Activated naive CD4-positive, alpha-beta T cell treated with Interleukin-2 at 50 U/mL for 16 hours (primary cell): ENCODE results near the gene FOXRED2.
"Not testable (repeated sequence)": the region's sequence is repeated elsewhere in the genome, so short reads cannot be mapped to it uniquely, and the experiment has no call there.

Source experiments
- DNase-seq: peaks from one replicate; pipeline ENCODE4 v3.0.0-alpha.2; 2020

FOXRED2 gene

DNA sequence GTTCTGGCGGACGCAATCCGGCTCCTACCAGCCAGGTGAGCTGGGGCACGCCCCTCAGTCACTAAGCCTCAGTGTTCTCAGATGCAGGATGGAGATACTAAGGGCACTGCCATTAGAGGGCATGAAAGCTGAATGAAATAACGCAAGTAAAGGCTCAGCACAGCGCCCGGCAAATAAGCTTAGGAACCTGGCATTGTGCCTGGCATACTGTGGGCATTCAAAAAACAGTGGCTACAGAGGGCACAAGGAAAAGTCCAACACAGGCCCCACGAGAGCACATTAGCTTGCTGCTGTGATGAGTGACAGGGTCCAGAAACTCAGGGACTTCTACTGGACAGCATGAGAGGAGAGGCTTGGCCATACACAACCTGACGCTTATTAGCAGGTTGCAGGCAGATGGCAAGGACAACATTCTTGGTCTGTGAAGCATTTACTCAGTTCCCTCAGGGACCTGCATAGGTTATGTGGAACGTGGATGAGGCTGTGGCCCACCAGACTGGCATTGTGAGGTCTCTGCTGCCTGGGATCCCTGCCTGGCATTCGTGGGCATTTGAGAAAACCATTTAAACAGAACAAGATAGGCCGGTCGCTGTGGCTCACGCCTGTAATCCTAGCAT is 37.6 kb downstream of the FOXRED2 start:
- no peak for DNase-seq

DNA sequence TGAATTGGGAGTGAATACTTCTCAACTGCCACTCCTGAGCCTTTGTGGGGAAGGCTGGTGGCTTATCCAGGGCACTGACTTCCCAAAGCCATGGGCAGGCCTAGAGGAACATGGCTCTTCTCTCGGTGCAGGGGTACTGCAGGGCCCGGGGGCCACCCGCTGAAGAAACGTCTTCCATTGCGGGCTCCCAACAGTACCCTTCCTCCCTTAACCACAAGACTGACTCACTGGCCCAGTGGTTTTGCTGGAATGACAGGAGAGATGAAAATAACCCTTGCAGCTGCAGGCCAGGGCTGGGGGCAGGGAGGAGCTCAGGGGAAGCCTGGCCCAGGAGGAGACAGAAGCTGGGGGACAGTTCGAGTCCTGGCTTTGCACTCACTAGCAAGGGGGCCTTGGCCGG is 38.9 kb downstream of the FOXRED2 start:
- no peak for DNase-seq

DNA sequence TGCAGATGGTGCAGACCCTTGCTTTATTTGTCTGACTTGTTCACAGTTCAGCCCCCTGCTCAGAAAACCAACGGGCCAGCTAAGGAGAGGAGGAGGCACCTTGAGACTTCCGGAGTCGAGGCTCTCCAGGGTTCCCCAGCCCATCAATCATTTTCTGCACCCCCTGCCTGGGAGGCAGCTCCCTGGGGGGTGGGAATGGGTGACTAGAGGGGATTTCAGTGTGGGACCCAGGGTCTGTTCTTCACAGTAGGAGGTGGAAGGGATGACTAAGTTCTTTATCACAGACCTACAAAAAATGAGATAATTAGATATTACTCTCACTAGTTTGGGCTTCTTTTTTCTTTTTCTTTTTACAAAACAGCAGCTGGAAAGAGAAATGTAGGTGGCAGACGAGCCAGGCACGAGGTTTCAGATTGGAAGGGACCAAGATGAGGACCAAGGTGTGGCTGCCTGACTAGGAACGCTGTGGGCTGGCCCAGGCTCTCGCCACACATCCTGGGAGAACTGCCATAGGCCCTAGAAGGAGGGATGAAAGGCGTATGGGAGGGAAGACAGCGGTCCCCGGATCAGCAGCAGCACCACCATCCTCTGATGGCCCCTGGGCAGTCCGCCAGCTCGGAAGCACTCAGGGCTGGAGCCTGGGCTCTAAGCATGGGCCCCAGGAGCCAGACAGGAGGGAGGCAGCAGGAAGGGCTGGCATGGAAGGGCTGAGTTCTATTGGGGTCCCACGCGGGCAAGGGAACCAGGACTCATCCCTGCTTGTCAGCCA is 39.6 kb downstream of the FOXRED2 start:
- no peak for DNase-seq

DNA sequence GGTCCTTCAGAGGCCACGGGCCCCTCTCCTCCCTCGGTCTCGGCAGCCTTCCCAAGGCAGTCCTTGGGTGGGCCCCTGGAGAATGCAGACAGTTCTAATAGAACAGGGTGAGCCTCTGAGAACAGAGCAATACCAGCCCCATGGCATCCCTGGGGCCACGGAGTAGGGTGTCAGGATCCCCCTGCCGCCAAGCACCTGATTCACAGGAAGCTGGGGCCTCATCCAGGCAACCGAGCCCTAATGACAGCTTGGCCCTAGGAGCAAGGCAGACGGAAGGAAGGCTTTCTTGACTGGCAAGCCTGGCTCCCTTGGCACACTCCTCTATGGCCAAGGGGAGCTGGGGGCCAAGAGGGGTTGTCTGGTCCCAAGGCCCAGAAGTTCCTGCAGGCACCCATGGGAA is 40.6 kb downstream of the FOXRED2 start:
- no peak for DNase-seq

DNA sequence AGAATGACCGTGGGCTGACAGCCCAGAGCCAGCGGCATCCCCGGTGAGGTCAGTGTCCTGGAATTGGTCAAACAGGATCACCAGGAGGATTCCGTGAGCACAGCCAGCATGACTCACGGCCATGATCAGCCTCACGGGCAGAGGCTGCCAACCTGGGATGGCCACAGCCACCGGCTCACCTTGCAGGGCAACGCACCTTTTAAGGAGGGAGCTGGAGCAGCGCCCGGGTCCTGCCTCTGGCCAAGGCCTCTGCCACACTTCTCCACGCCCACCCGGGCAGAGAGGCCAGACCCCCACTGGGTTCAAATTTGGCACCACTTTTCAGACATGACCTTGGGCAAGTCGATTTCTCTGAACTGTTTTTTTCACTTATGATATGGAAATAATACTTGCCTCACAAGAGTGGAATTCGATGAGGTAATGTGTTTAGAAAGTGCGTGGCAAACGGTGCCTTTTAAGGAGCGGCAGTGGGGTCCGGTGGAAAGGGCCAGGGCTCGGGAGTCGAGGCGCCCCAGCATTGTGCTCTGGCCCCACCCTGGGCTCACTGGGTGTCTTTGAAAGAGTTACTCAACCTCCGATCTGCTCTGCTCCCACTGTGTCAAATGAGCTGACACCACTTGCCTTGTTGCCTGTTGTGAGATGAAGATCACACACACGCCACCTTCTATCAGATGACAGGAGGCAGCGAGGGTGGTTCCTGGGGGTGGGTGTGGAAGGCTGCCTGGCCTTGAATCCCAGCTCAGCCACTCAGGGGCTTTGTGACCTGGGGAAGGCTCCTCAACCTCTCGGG is 41.4 kb downstream of the FOXRED2 start:
- DNase-seq: no peak

DNA sequence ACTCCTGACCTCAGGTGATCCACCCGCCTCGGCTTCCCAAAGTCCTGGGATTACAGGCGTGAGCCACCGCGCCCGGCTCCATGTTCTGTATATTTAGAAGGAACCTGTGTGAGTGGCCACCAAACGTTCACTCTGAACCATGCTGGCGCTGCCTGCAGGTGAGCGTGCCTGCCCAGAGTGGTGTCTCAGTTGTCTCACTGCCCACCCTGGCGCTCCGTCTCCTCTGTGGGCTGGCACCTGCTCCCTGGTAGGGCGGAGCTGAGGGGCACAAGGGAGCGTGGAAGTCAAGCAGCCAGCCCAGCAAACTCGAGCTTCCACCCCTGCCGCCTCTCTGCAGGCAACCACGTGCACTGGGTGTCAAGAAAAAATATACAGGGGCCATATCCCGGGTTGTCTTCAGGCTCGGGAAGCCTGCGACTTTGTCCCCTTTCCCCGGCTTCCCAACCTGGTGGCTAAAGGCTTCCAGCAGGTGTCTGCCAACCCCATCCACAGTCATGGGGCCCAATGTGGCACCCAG is 42.1 kb downstream of the FOXRED2 start:
- DNase-seq: no peak

DNA sequence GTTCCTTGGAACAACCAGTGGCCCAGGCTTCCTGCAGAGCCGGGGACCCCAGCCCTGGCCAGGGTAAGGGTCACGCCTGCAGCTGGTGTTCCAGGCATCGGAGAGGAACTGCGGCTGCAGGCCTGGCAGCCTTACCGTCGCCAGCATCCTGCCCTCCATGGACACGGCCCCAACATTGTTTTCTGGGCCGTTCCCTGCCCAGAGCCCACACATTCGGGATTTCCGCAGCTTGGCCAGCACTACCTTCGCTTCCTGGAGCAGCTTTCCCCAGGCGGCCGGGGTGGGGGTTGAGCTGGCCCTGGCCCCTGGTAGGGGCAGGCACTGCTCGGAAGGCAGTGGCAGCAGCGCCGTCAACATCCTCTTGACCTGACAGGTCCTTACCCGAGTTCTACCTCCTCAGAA is 43.1 kb downstream of the FOXRED2 start:
- no peak for DNase-seq

DNA sequence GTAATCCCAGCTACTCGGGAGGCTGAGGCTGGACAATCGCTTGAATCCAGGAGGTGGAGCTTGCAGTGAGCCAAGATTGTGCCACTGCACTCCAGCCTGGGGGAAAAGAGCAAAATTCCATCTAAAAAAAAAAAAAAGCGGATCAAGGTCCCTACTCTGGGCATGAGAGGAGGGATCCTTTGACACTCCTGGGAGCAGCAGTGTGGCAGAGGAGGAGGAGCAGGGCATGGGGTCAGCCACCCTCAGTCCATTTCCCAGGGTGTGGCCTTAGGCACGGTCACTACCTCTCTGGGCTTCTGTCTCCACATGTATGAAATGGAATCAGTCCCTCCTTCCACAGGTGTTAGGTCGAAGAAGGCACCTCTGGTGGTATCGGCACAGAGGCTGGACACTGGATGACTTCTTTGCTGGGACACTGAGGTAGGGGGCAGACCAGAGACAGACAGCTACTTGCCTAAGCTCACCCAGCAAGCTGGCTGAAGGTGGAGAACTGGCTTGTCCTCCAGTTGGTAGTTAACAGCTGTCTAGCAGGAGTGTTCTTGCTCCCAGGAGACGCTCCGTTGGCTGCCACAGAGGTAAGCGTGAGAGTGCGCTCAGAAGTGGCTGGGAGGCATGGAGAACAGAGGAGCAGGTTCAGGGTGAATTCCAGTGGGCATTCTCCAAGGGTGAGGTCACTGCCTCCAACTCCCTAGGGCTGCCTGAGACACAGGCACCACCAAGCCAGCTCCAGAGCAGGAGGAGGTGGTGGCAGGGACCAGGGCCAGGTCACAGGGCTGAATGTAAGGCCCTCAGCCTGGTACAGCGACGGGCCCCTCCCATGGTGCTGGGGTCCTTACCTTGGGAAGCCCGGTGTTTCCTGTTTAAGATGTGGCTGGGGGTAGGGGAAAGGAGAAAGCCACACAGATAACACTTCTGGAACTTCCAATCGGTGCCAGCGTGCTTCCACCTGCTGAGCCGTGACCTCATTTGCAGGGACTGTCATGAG is 44.9 kb downstream of the FOXRED2 start:
- no peak for DNase-seq

DNA sequence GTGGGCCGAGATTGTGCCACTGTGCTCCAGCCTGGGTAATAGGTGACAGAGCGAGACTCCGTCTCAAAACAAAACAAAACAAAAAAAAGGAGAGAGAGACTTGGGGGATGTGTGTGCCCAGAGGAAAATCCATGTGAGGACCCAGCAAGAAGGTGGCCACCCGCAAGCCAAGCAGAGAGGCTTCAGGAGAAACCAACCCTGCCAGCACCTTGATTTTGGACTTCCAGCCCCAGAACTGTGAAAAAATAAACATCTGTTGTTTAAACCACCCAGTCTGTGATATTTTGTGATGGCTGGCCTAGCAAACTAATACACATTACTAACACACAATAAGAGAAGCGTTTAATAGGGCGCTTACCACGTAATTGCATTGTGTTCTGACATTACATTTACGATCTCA is 46.6 kb downstream of the FOXRED2 start:
- no peak for DNase-seq

DNA sequence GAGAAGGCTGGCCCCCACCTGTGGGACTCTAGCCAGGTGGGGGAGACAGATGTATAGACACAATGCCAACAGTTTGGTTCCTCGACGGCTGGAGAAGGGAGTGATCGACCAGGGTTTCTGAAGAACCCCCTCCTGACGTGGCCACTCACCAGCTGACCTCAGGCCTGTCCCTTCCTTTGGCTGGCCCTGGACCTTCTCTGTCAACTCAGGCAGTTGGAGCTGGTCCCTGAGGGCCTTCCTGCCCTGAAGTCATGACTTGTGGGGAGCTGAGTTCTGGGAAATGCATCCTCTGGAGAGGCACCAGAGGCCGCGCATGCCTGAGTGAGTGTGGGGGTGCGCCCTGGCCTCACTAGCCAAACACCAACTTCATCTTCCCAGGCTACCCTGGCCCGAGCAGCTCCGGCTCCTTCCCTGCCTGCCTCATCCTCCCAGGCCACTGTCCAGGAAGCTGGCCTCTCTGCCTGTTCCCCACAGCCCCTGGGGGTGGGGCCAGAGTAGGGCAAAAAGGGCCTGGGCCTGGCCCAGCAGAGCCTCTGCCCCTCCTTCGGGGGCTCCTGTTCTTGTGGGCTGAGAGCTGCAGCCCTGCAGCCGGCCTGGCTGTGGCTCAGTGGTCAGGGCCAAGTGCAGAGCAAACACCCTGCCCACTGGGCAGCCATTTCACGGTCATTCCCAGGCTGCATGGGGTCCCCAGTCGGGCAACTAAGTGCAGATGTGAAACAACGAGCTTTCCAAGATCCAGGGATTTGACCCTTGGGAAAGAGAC is 49.0 kb downstream of the FOXRED2 start:
- DNase-seq: no peak

DNA sequence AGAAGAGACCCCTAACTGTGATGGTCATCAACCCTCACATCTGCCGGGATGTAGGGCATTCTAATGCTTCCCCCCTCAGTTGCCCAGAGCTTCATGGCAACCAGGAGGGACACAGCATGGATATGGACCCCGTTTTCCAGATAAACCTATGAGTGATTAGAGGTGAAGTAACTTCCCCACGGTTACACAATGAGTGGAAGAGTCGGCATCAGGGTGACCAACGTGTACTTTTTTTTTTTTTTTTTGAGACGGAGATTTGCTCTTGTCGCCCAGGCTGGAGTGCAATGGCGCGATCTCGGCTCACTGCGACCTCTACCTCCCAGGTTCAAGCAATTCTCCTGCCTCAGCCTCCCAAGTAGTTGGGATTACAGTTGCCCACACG is 50.4 kb downstream of the FOXRED2 start:
- DNase-seq: no peak

DNA sequence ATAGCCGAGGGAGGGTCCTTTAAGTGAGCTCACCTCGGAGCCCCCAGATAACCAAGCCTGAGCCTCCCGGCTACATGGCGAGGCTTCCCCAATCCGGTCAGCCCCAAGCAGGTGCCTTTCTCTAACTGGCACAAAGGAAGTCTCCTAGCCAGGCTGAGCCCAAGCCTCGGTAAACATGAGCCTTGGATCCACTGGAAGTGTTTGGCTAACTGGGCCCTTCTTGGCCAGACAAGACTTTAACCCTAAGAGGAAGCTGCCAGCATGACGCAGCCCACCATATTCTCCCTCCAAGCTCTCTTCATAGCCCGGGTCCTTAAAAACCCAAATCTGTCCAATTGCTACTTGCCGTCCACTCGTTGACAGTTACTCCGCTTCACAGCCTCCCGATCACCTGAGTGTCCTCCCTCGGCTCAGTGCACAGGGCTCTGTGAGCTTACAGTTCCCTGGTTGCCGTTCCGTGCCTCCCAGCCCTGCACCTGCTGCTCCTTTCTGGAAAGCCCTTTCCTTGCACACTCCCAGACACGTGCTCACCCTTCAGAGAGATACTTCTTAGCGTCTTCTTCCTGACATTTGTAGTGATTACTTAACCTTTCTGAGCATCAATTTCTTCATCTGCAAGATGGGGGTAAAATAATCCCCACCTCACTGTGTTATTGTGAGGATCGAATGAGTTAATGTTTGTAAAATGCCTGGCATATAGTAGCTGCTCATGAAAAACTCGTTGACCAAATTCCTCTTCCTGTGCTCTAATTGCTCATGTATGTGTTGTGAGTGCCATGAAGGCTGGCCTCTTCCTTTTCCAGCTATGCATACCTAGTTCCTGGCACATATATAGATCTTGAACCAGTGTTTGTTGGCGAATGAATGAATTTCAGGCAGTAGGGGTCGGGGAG is 51.0 kb downstream of the FOXRED2 start:
- no peak for DNase-seq

DNA sequence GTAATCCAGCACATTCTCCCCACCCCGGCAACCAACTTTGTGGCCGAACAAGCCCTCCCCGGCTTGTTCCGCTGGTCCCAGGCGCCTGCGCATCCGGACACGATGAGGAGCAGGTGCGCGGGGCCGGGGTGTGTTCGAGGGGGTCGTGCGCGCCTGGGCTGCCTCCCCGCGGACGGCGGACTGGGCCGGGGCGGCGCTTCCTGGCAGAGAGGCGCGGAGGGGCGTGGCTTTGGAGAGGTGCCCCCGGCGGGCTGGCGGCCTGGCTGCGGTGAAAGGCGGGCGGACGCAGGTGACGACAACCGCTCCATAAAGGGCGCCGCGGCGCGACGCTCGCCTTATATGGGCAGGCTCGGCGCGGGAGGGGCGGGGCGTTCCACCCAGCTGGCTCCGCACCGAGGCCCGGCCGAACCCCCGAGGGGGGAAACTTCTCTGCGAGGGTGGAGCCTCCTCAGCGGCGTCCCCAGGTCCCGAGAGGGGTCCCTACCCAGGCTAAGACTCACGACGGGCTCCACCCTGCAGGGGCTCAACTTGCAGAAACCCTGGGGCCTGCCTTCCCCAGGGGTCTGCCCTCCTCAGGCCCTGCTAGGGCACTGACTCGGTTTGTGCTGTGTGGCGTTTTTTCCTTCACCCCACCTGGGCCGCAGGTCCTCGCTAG is 51.8 kb downstream of the FOXRED2 start:
- peak; percentile 94 for DNase-seq

DNA sequence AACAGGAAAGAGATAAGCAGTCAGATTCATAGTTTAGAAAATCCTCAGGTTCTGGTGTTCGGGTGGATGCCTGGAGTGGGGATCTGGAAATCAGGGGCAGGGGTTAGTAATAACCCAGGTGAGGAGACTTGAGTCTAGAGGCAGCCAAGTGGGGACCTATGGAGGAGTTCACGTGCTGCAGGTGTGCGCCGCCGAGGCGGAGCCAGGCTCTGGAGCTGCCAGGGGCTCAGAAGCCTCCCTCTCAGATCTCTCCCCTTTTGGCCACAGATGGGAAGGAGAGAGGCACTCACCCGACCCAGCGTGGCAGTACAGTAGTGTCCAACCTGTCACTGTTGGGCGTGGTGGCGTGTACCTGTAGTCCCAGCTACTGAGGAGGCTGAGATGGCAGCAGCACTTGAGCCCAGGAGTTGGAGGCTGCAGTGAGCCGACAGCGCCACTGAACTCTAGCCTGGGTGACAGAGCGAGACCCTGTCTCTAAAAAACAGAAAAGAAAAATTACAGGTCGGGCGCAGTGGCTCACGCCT is 52.9 kb downstream of the FOXRED2 start:
- DNase-seq: no peak

DNA sequence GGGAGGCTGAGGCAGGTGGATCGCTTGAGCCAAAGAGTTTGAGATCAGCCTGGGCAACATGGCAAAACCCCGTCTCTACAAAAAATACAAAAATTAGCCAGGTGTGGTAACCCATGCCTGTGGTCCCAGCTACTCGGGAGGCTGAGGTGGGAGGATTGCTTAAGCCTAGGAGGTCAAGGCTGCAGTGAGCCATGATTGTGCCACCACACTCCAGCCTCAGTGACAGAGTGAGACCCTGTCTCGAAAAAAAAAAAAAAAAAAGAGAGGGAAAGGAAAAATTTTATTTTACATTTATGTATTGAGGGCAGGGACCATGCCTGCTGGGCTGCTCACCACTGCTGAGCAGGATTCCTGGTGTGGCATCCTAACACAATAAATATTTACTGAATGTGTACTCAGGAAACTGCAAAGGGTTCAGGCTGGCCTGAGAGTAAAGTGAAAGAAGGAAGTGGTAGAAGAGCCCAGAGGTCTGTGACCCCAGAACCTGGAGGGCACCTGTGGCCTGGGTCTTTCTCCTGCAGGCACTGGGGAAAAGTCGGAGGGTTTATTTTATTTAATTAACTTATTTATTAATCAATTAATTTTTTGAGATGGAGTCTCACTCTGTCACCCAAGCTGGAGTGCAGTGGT is 53.7 kb downstream of the FOXRED2 start:
- not testable (repeated sequence) for DNase-seq

DNA sequence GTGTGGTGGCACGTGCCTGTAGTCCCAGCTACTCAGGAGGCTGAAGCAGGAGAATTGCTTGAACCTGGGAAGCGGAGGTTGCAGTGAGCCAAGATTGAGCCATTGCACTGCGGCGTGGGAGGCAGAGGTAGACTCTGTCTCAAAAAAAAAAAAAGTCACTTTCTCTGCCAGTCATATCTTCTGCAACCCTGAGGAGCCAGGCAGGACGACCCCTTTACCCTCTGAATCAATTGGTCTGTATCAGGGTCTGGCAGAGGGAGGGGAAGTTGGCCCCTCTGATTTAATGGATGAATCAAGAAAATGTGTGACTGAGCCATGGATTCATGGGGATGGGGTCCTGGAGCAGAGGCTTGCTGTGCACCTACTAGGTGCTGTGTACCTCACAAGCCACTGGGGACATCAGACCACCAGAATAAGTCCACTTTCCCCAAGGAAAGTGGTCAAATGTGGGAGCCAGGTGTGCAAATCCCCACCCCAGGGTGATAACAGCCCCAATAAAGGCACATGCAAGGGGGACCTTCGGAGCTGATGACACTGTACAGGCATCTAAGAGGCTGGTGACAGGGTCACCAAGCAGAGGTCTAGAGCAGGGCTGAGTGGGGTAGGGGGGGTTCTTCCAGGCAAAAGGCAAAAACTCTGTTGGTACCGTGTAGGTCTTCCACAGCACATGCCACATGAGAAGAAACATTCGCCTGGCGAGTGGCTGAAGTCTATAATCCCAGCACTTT is 54.4 kb downstream of the FOXRED2 start:
- peak; percentile 35 for DNase-seq

DNA sequence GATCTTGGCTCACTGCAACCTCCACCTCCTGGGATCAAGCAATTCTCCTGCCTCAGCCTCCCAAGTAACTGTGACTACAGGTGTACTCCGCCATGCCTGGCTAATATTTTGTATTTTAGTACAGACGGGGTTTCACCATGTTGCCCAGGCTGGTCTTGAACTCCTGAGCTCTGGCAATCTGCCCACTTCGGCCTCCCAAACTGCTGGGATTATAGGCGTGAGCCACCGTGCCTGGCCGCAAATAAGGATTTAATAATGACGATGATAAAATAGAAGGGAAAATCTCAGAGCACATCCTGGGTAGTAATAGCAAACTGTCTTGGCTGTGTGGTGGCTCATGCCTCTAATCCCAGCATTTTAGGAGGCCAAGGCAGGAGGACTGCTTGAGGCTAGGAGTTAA is 55.9 kb downstream of the FOXRED2 start:
- DNase-seq: not testable (repeated sequence)

DNA sequence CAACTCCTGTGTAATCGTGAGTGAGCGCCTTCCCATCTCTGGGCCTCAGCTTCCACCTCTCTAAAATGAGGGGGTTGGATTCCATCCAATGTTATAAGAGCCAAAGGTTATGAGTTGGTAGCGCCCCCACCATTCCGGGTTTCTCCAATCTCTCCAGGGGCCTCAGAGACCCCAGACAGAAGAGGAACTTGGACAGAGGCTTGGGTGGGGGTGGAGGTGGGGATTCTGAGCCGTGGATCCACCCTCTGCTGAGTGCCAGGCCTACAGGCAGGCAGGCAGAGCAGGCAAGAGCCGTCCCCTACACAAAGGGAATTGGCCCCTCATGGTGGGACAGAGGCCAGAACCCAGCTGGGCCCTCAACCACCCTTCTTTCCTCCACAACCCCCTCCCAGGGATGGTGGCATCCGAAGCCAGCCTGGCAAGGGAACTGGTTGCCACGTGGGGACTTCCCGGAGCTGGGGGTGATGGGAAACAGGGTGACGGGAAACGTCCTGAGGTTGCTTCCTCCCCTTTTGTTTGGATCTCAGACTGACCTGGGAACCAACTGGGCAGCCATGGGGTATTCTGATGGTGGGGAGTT is 57.2 kb downstream of the FOXRED2 start:
- no peak for DNase-seq
